Retina (tissue), 1 donor: ENCODE data around the gene OR7D4.
A peak's percentile ranks its signal among the peaks of the same experiment; 100 is the strongest.
"Not testable (repeated sequence)": the region's sequence is repeated elsewhere in the genome, so short reads cannot be mapped to it uniquely, and the experiment has no call there.

Experiments used
- DNase-seq: peaks from one replicate; pipeline ENCODE4 v3.0.0-alpha.2; 2016

The OR7D4 gene

DNA sequence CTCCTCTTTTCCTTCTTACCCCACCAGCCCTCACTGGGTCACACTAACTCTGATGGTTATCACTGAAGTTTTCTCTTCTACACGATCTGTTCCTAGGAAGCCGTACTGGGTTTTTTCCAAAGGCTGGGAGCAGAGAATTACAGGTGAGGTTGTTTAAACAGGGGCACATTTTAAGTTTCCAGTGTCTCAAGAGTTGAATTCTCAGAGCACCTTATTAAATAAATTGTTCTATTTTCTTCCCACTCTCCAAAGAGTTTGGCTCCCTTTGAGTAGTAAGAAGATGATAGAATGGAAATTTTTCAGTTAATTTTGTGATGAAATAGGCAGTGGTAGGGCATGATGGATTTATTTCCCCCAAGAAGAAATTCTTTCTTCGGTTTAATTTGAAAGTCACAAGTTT, at the start of gene OR7D4:
TSS of gene OR7D4 (minus strand) at position 101 of the 400 bp plus-strand sequence. CDS start 4,752 bp downstream, outside the sequence.
- DNase-seq, result no peak

DNA sequence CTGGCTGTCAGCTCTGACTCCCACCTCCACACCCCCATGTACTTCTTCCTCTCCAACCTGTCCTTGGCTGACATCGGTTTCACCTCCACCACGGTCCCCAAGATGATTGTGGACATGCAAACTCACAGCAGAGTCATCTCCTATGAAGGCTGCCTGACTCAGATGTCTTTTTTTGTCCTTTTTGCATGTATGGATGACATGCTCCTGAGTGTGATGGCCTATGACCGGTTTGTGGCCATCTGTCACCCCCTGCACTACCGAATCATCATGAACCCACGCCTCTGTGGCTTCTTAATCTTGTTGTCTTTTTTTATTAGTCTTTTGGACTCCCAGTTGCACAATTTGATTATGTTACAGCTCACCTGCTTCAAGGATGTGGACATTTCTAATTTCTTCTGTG, 31.8 kb upstream of the OR7D4 start:
- DNase-seq, result no peak

DNA sequence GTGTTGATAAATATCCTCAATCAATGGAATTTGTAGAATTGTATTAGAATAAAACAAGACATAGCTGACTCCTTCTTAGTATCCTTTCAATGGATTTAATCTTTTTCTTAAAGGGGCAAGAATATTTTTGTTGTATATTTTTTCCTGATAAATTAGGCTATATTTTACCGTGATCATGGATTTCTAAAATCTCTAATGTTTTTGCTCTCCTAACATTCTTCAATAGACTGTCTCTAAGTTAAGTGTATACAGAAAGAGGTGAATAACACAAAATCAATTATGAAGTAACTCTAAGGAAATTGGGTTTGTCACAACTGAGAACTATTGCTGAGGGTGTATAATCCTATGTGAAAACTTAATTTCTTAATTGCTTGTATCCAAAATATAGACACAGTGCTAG, 31.2 kb upstream of the OR7D4 start, which contains the start of gene OR7E24:
TSS of gene OR7E24 (plus strand) at position 301 of the 400 bp plus-strand sequence. CDS start 114 bp downstream, outside the sequence.
- no peak for DNase-seq

DNA sequence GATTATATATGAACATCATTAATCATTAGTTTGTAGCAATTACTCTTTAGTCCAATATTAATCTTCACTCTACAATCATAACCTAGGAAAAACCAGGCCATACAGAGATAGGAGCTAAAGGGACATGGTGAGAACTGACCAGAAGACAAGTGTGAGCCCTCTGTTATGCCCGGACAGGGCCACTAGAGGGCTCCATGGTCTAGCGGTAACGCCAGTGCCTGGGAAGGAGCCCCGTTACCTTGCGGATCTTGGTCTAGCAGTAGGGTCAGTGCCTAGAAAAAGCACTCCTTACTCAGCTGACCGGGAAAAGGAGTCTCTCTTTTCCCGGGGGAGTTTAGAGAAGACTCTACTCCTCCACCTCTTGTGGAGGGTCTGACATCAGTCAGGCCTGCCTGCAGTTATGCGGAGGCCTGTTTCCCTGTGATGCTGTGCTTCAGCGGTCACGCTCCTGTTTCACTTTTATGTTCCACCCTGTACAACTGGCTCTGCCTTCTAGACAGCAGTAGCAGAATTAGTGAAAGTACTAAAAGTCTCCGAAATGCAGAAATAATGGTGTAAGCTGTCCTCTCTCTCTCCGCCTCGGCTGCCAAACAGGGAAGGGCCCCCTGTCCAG, 13.8 kb downstream of the OR7D4 start:
- DNase-seq, result peak; percentile 77

DNA sequence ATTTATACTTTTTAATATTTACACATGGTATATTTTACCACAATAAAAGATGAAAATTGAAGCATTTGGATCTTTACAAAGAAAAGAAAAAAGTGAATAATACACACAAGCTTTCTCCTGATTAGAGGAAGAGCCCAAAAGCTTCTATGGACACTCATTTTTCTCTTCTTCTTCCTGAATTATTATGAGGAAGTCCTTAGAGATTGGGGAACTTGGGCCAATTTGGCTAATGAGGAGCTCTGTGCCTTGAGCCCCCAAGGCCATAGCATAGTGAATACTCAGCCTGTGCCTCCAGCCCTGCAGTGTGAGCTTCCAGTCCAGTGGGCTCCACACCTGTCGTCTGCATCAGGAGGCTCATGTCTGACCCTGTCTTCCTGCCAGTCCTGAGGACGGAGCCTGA, 21.3 kb downstream of the OR7D4 start:
- DNase-seq, result not testable (repeated sequence)

DNA sequence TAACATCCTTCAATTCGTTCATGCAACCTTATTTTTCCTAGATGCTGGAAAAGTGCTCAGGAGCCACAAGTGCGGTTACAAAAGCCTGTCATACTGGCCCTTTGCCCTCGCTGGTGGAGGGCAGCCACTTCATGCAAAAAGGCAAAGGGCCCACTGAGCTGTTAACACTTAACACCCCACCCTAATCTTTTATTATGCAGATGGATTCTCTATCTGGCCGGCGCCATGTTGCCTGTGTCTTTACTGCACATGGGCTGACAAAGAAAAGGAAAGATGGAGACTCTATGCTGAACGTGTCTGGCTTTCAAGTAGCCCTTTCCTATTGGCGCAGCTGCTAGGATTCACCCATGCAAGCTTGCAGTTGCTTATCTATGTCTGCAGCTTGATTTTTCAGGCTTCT, 29.9 kb downstream of the OR7D4 start:
- no peak for DNase-seq

DNA sequence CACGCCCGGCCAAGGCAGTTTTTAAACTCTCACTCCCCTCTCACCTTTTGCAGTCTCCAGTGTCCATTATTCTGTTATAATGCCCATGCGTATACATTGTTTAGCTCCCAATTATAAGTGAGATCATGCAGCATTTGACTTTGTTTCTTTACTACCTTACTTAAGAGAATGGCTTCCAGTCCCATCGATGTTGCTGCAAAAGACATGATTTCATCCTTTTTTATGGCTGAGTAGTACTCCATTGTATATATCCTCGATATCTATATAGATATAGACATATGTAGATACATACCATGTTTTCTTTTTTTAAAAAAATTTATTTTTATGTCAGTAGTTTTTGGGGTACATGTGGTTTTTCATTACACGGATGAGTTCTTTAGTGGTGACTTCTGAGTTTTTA, 32.2 kb downstream of the OR7D4 start:
- DNase-seq, result no peak

DNA sequence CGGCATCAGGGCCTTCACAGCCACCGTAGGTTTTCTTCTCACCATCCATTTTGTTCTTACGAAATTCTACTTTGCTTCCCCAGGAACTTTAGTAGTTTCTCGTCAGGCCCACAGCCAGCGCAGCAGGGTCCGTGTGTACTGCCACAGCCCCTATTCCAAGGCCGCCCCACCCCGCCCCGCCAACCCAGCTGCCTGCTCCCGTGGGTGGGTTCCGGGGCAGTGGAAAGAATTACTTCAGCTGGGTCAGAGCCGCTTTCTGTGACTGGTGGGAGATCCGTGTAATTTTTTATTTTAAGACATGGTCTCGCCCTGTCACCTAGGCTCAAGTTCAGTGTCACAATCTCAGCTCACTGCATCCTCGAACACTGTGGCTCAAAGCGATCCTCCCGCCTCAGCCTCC, 36.4 kb downstream of the OR7D4 start:
- DNase-seq, result no peak

DNA sequence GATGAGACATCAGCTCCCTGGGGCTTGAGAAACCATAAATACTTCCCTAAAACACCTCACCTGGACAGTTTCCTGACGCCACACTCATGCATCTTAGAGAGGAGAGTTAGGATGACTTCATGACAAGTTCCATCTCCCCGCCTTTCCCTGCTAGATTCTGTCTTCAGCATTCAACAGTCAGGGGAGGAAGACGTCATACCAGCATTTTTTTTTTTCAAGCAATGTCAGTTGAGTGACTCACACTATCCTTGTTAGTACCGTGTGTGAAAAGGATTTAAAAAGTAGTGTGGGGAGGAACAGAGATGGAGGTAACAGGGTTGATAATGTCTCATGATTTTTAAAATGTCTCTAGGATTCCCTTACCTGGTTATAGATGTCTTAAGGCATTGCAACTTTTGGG, 40.5 kb downstream of the OR7D4 start, which contains the start of gene OR7D2:
TSS of gene OR7D2 (plus strand) at position 79 of the 400 bp plus-strand sequence. CDS start 6,803 bp downstream, outside the sequence.
- DNase-seq, result no peak

DNA sequence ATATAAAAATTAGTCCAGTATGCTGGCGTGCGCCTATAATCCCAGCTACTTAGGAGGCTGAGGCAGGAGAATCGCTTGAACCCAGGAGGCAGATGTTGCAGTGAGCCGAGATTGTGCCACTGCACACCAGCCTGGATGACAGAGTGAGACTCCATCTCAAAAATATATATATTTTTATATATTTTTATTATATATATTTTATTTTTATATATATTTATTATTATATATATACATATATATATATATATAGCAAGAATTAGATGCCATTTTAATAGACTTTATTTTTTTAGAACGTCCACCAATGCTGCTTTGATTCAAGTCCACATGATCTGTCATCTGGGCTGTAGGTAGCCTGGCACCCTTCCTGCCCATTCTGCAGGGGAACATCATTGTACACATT, 44.1 kb downstream of the OR7D4 start:
- no peak for DNase-seq

DNA sequence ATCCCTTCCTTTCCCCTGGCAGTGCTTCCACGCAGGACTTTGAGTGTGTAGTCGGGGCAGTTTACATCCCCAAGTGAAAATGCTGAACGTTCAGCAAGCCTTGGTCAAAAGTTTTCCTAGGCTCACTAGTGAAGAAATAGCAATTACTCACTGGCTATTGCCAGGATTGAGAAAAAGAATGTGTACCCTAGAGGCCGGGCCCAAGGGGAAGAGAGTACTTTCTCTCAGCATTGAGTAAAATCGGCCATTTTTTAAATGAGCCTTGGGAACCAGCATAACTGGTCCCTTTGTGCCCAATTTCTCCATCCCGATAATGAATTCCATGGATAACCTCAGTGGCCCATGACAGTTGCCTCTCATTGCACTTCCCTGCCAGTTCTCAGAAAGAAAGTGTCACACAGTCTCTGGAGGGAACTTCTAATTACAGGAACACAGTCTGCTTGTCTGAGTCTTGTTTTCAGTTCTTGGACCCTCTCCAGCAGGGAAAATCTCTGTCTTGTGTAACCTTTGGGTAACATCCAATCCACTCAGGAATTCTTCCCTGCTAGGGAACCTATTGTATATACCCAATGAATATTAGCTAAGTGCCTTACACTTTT, 47.9 kb downstream of the OR7D4 start:
- no peak for DNase-seq

DNA sequence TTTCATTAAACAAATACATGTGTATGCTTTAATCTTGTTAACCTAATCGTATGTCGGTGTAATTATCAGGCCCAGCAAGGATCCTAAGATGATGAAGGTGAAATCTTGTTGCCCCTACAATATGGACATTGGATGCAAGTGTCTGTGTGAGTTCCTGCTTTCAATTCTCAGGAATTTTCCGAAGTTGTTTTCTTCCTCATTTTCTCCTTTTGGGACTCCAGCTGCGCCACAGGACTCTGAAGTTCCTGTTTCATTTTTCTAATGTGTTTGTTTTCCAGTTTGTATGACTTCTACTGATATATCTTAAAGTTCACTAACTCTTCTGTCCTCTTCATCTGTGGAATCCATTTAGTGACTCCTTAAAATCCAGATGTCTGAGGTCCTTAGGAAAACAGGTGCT, 52.5 kb downstream of the OR7D4 start:
- no peak for DNase-seq

DNA sequence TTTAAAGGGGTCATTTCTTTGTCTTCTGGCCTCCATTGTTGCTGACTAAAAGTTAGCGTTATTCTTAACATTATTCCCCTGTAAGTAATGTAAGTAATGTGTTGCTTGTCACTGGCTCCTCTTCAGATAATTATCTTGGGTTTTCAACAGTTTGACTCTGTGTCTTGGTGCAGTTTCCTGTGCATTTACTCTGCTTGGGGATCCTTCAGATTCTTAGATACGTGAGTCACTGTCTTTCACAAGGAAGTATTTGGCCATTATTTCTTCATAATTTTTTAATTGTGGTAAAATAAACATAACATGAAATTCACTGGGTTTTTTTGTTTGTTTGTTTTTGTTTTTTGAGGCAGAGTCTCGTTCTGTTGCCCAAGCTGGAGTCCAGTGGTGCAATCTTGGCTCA, 54.1 kb downstream of the OR7D4 start:
- DNase-seq, result no peak

DNA sequence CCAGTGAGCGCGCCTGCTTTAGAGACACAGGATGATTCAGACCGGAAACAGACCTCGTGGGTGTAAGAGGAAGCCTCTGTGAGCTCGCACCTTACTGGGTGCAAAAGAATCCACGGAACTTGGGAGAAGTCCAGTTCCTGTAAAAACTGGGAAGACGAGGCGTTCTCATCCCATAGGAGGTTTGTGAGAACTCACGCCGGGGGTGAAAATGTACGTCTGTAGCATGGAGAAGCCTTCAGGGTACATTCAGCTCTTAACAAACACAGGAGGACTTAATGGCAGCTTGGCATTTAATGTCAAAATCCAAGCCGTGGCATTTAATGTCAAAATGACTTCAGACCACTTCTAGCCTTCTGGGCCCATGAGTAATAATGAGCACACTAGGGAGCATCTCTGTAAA, 58.0 kb downstream of the OR7D4 start:
- DNase-seq, result no peak
